ENCODE data around the gene TTLL13. TPM values are rescaled to one million over a fixed set of nuclear protein-coding genes. Genes with fewer than 3 reads are reported as not detected.

Gene TTLL13, protein sequence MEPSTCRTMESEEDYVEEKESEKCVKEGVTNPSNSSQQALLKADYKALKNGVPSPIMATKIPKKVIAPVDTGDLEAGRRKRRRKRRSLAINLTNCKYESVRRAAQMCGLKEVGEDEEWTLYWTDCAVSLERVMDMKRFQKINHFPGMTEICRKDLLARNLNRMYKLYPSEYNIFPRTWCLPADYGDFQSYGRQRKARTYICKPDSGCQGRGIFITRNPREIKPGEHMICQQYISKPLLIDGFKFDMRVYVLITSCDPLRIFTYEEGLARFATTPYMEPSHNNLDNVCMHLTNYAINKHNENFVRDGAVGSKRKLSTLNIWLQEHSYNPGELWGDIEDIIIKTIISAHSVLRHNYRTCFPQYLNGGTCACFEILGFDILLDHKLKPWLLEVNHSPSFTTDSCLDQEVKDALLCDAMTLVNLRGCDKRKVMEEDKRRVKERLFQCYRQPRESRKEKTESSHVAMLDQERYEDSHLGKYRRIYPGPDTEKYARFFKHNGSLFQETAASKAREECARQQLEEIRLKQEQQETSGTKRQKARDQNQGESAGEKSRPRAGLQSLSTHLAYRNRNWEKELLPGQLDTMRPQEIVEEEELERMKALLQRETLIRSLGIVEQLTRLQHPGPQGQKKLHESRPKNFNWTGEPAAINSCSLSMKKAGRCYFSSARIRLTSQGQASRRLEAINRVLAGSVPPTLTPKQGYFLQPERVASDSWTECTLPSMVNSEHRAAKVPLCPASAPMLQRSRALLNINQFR
- total RNA-seq, result not detected

DNA sequence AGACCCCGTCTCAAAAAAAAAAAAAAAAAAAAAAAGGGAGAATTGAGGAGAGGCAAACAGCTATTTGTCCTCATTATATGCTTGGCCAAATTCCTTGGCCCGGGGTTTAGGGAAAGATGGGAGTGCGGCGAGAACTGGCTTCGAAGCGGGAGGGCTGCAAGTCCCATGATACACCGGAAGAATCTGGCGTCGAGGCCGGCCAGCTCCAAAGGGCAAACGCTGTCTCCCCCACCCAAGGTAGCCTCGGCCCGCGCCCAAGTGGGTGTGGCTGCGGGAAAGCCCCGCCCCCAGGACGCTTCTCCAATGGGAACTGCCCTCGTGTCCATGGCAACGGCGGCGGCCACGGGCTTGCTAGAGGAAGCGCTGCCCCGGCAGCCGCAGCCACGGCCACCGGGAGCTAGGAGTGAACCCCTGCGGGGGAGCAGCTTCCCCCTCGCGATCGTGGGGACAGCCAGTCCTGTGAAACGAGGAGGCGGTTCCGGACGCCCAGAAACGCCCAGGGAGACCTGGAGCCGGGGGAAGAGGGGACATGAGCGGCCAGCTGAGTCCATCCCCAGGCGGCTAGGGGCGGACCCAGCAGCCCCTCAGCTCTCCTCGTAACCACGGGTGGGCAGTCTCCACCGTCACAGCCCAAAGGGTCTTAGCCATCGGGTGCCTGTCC, at the start of gene TTLL13:
TTLL13 (plus strand) TSS at position 354 of the 661 bp plus-strand sequence. CDS start 1,075 bp downstream, outside the sequence.

DNA sequence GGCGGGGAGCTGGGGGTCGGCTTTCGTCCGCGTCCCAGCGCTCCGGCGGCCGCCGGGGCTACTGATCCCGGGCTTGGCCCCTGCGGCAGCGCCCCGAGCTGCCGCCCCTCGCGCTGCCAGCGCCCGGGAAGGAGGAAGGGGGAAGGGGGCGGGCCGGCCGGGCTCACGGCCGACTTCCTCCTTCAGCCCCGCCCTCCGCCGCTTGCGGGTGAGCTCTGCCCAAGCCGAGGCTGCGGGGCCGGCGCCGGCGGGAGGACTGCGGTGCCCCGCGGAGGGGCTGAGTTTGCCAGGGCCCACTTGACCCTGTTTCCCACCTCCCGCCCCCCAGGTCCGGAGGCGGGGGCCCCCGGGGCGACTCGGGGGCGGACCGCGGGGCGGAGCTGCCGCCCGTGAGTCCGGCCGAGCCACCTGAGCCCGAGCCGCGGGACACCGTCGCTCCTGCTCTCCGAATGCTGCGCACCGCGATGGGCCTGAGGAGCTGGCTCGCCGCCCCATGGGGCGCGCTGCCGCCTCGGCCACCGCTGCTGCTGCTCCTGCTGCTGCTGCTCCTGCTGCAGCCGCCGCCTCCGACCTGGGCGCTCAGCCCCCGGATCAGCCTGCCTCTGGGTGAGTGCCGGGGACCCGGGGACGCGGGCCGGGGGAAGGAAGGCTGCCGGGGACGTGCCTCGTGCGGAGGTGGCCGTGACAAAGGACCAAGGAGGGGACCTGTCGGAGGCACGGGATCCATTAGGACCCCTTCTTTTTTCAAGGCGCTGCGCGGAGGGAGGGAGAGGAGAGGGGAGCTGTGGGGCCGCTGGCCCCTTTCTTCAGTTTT, 48.0 kb upstream of the TTLL13 start, which contains the start of gene SEMA4B:
SEMA4B (plus strand) TSS at position 201 of the 814 bp plus-strand sequence; CDS start at position 450, 249 bp downstream.

DNA sequence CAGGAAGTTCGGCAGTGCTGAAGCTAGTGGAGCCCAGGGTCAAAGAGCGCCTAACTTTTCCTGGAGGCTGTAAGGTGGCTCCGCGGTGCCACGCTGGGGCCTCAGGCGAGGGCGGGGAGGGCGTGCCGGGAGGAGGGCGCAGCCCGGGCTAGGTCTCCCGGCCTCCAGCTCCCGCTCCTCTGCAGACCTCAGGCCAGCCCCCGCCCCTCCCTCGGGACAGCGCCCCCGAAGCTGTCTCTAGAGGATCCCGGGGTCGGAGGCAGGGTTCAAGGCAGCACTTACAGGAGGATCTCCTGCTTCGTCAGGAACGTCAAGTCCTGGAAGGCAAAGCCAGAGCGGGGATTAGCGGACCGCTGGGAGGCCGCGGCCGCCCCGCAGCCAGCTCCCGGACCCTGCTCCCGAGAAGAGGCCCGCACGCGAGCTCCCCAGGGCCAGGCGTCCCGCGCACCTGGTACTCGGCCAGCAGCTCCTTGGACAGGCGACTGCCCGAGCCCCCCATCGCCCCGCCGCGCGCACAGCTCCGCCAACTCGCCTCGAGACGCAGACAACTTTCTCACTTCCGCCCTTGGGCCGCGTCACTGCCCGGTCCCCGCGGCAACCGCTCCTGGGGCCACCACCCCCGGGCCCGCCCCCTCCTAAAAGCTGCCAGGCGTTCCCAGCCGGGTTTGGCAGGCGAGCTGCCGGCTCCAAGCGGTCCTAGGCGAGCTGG, 15.8 kb upstream of the TTLL13 start, which contains the start of gene CIB1:
CIB1 (minus strand) TSS at position 555 of the 709 bp plus-strand sequence; CDS start at position 499, 56 bp downstream.

DNA sequence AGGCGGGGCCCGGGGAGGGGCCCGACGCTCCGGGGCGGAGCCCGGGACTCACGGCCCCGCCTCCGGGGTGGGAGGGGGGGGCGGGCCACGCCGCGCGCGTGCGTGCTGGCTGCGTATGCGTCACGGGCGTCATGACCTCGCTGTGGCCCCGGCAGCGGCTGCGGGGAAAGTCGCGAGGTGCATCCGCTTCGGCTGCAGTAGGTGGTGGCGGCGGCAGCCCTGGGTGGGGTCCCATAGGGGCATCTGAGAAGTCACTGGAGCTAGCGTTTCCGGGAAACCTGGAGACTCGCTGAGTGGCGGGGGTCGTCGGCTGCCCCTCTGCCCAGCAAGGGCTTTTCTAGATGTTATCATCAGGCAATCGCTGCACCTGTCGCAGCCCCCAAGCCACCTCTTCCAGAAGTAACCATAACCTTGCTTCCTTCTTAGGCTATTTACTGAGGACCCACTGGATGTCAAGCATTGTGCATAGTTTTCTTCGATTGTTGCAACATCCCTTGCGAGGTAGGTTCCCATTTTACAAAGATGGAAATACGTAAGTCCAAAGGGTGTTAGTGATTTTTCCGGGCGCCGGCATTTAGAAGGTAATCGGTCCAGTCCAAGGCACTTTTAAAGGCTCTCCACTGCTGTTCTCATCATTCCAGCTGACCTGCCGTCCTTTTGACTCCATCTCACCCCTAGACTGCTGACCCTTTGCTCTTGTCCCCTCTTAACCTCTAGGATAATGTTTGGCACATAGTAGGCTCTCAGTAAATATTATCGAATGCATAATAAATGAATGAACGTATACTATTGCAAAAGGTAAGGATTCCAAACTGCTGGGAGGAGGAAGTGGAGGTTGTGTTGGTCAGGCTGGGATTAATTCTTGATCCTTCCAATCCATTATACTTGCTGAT, 15.0 kb upstream of the TTLL13 start, which contains the start of gene GDPGP1:
GDPGP1 (plus strand) TSS at position 114 of the 893 bp plus-strand sequence. CDS start 6,700 bp downstream, outside the sequence.

DNA sequence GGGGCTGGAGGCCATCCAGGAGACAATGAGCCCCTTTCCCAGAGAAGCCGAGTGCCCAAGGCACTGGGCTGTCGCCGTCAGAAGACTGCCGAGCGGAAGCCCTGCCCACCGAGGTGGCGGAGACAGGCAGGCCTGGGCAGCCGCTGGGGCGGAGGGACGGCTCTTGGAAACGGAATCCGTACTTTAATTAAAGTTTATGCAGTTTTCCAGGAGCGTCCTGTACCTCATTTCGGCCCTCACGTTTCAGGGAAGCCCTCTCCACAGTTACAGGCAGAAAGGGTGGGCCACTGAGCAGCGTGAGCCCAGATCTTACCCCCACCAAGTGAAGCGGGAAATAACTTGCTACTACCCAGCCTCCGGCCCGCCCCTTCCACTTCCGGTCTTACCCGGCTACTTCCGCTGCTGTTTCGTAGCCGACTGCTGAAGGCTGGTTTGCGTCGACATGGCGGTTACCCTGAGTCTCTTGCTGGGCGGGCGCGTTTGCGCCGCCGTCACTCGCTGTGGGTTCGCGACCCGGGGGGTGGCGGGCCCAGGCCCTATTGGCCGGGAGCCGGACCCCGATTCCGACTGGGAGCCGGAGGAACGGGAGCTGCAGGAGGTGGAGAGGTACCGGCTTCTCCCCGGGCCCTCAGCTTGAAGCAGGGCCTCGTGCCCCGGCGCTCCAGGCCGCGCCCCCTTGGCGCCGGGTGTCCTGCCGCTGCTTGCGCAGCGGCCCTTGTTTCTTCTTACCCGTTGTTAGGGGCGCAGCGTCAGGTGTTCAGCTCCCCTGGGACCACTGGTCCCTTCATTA, 16.1 kb downstream of the TTLL13 start, which contains the start of gene NGRN:
NGRN (plus strand) TSS at position 402 of the 790 bp plus-strand sequence; CDS start at position 443, 41 bp downstream.

Other genes with a start within 250 kb of the TTLL13 start
- 11.7 TPM for gene ZNF710, start 248.2 kb upstream of the TTLL13 start, total RNA-seq
- gene IDH2, start 147.1 kb upstream of the TTLL13 start, total RNA-seq, result 92.2 TPM
- gene SEMA4B, start 48.2 kb upstream of the TTLL13 start, total RNA-seq, result 93.7 TPM
- 8.6 TPM for gene CIB1, start 15.6 kb upstream of the TTLL13 start, total RNA-seq
- 15.3 TPM for gene GDPGP1, start 15.3 kb upstream of the TTLL13 start, total RNA-seq
- 161 TPM for gene NGRN, start 16.1 kb downstream of the TTLL13 start, total RNA-seq
- gene ZNF774, start 102.7 kb downstream of the TTLL13 start, total RNA-seq, result 4.4 TPM
- gene IQGAP1, start 138.7 kb downstream of the TTLL13 start, total RNA-seq, result 145 TPM